MM.1S (cell line): ENCODE measurements around the gene TMEM119.

ENCODE experiments used
- EZH2 ChIP-seq: fragments of 300-600 bp; sonication (generic); optimal IDR thresholded peaks from 2 replicates; pipeline ENCODE3; 2017; ENCODE audit warnings: low read depth, mild to moderate bottlenecking, antibody characterized with exemption, low read length, mixed read lengths
- TF ChIP-seq, protein P1 (sequence below): fragments of 300-600 bp; sonication (generic); IDR thresholded peaks from 2 replicates; pipeline ENCODE4 v1.5.1; 2016; ENCODE audit warnings: antibody characterized with exemption, low read length, mixed read lengths

DNA sequence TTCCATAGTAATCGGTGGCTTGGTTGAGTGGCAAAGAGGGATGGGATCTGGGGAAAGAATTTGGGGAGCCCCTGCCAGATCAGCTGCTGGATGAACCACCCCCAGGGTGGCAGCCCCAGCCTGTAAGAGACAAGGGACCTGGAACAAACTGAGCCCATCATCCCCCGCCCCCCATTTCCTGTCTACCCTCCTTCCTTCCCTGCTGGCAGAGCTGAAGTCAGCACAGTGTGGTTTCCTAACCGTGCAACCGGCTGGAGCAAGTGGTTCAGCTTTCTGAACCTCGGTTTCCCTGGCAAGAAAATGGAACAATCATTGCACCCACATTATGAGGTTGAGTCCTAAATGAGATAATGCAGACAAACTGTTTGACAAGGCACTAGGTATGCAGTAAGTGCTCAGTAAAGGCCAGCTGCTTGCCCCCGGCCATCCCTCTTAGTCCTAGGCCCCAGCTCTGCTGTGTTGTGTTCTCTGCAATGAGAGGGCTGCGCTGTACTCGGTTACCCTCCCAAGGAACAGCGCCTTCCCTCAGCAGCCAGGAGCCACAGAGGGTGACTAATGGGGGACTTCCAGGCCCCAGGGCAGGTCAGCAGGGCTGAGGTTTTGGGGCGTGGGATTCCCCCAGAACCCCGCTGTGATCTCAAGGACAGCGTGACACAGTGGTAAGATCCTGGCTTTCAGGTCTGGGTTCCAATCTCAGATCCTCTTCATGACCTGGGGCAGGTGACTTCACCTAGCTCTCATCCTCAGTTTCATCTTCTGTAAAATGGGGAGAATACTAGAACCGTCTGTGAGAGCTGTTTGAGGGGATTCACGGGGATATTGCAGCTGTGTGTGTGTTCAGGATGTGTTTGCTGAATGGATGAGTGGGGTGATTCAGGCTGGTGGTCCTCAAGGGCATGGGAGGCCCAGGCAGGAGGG is 19.3 kb upstream of the TMEM119 start:
- TF ChIP-seq, protein P1, sequence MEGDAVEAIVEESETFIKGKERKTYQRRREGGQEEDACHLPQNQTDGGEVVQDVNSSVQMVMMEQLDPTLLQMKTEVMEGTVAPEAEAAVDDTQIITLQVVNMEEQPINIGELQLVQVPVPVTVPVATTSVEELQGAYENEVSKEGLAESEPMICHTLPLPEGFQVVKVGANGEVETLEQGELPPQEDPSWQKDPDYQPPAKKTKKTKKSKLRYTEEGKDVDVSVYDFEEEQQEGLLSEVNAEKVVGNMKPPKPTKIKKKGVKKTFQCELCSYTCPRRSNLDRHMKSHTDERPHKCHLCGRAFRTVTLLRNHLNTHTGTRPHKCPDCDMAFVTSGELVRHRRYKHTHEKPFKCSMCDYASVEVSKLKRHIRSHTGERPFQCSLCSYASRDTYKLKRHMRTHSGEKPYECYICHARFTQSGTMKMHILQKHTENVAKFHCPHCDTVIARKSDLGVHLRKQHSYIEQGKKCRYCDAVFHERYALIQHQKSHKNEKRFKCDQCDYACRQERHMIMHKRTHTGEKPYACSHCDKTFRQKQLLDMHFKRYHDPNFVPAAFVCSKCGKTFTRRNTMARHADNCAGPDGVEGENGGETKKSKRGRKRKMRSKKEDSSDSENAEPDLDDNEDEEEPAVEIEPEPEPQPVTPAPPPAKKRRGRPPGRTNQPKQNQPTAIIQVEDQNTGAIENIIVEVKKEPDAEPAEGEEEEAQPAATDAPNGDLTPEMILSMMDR = no peak
- no peak for TF ChIP-seq EZH2
